Fibroblast of the aortic adventitia (primary cell): Measurements from ENCODE around the gene NAXD. TPM values are rescaled to one million over a fixed set of nuclear protein-coding genes. Genes with fewer than 3 reads are reported as not detected.

ENCODE experiments used
- DNase-seq: peaks from one replicate; pipeline ENCODE4 v3.0.0-alpha.2; 2010; ENCODE audit warnings: low read depth
- H3K4me3 ChIP-seq: 2 replicates; pipeline ENCODE4 v1.5.1; 2011; ENCODE audit warnings: low read depth, mild to moderate bottlenecking, control low read depth, low read length, moderate library complexity
- CTCF ChIP-seq: IDR thresholded peaks from 2 replicates; pipeline ENCODE4 v1.5.1; 2011; ENCODE audit warnings: mild to moderate bottlenecking, low read length, control low read depth, inconsistent platforms; ENCODE audit not compliant: insufficient read depth
- total RNA-seq: library from RNA; depleted of rRNA; stranded (reverse); fragments of >200 nt; gene quantifications from 2 replicates; pipeline ENCODE4 v1.2.3, GENCODE V29; 2012; ENCODE audit warnings: low replicate concordance

Gene NAXD
- total RNA-seq, 1 donor, result 14.9 TPM

GRCh38 chr13:110610955-110611595 lies 4.3 kb upstream of the NAXD start:
- H3K4me3 ChIP-seq, result no peak overlapping the region
- no peak for DNase-seq
- no peak for TF ChIP-seq CTCF

GRCh38 chr13:110615005-110615321 lies 382 bp upstream of the NAXD start:
- peak overlapping the region; percentile 83 for H3K4me3 ChIP-seq
- no peak for DNase-seq
- TF ChIP-seq CTCF, result no peak

- peak; percentile 67 for DNase-seq
- H3K4me3 ChIP-seq, result peak overlapping the region; percentile 83
- TF ChIP-seq CTCF, result peak; percentile 4
Observed at GRCh38 chr13:110616103-110617101, 1.1 kb downstream of the NAXD start.

DNA sequence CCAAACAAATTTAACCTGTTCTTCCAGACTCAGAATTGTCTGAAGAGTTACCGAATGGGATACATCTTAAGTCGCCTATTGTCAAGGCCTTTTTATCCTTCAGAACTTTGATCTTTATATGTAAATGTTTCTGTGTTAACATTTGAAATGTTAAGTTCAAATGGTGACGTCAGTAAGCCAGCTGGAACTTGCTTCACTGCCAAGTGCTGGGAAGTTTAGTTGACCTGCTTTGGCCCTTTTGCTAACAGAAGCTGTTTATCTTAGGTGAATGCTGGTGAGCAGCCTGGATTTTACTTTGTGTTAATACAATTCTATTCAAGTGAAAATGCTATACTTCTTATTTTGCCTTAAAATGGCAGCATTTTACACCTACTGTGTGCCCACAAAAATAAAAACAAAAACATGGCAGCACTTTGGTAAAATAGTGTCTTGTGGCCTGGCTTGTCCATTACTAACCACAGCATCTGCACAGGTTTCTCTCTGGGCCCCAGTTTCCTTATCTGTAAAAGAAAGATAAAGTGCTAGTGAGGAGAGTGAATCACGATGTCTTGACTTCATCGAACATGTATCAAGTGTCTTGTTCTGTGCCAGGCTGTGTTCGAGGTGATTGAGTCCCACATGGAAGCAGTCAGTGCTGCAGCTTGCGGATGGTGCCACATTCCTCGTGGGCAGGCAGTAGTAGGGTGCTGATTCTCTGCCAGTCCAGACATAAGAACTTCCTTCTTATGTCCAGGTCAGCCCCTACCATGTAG lies 2.2 kb downstream of the NAXD start:
- TF ChIP-seq CTCF, result no peak
- peak overlapping the region; percentile 19 for H3K4me3 ChIP-seq
- DNase-seq, result peak; percentile 82

GRCh38 chr13:110618167-110618566 lies 2.8 kb downstream of the NAXD start:
- H3K4me3 ChIP-seq, result no peak overlapping the region
- TF ChIP-seq CTCF, result no peak
- no peak for DNase-seq

DNA sequence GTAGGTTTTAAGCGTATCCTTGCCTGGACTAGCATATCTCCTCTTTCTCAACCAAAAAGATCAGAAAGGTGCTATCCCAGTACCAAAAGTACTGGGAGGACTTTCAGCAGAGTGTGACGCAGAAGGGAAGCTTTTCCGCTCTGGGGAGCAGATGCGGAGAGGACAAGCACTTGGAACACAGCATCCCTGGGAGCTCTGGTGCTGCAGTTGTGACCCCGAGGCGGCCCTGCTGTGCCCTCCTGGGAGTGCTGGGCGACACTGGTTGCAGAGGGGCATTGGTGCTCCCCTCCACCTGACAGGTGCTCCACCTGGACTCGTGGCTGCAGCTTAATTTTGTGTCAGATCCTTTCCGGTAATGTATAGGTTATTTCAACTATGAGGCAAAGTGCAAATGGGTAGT lies 3.4 kb downstream of the NAXD start:
- no peak for TF ChIP-seq CTCF
- H3K4me3 ChIP-seq, result no peak overlapping the region
- DNase-seq, result no peak
